GM12878 (cell line): ENCODE measurements around the gene HOXA10. TPM values are rescaled to one million over a fixed set of nuclear protein-coding genes. Genes with fewer than 3 reads are reported as not detected.

ENCODE experiments used
- E2F4 ChIP-seq: IDR thresholded peaks from 2 replicates; pipeline ENCODE4 v1.6.1; 2012; ENCODE audit warnings: low read depth, low read length, improper control_type of control experiment
- JUNB ChIP-seq: IDR thresholded peaks from 2 replicates; pipeline ENCODE4 v1.6.1; 2016; ENCODE audit warnings: antibody characterized with exemption, mild to moderate bottlenecking
- JUND ChIP-seq: IDR thresholded peaks from 2 replicates; pipeline ENCODE4 v1.6.1; 2012; ENCODE audit warnings: low read depth, mild to moderate bottlenecking, low read length, improper control_type of control experiment, moderate library complexity
- MLLT1 ChIP-seq: fragments of 450-650 bp; IDR thresholded peaks from 2 replicates; pipeline ENCODE4 v1.6.1; 2016; ENCODE audit warnings: mild to moderate bottlenecking
- NFXL1 ChIP-seq: fragments of 450-650 bp; IDR thresholded peaks from 2 replicates; pipeline ENCODE4 v1.6.1; 2017; ENCODE audit warnings: antibody characterized with exemption, mild to moderate bottlenecking, borderline replicate concordance
- PKNOX1 ChIP-seq: fragments of 450-650 bp; IDR thresholded peaks from 2 replicates; pipeline ENCODE4 v1.6.1; 2016; ENCODE audit warnings: mild to moderate bottlenecking
- PML ChIP-seq: IDR thresholded peaks from 2 replicates; pipeline ENCODE4 v1.6.1; 2012; ENCODE audit warnings: low read length, inconsistent platforms
- PRDM15 ChIP-seq: fragments of 450-650 bp; formaldehyde crosslinking; IDR thresholded peaks from 2 replicates; pipeline ENCODE4 v1.4.0; 2020; ENCODE audit warnings: mild to moderate bottlenecking, moderate library complexity
- RAD21 ChIP-seq: IDR thresholded peaks from 2 replicates; pipeline ENCODE4 v1.6.1; 2011; ENCODE audit warnings: mild to moderate bottlenecking, low read depth, low read length, moderate library complexity; ENCODE audit not compliant: insufficient read depth
- SMAD5 ChIP-seq: IDR thresholded peaks from 2 replicates; pipeline ENCODE4 v1.6.1; 2016; ENCODE audit warnings: antibody characterized with exemption, low read depth
- SMC3 ChIP-seq: IDR thresholded peaks from 2 replicates; pipeline ENCODE4 v1.6.1; 2011; ENCODE audit warnings: low read length, improper control_type of control experiment, borderline replicate concordance
- TARDBP ChIP-seq: IDR thresholded peaks from 2 replicates; pipeline ENCODE4 v1.6.1; 2016; ENCODE audit warnings: borderline replicate concordance
- TBL1XR1 ChIP-seq: IDR thresholded peaks from 2 replicates; pipeline ENCODE4 v1.6.1; 2012; ENCODE audit warnings: low read depth, low read length, improper control_type of control experiment
- TCF3 ChIP-seq: IDR thresholded peaks from 2 replicates; pipeline ENCODE4 v1.6.1; 2012; ENCODE audit warnings: low read depth, mild to moderate bottlenecking, low read length, borderline replicate concordance; ENCODE audit not compliant: insufficient read depth
- polyA plus RNA-seq, 11 experiments: library from polyadenylated mRNA; depleted of rRNA in 4 of 11; unstranded in 6 of 11; stranded (reverse) in 5 of 11; fragments of >200 nt; fragmentation: Nextera tagmentation in 4 of 11; fragmentation: Illumina TruSeq in 1 of 11; extraction: Ambion mirVana in 4 of 11; extraction: Trizol in 1 of 11; gene quantifications; 1 replicate in 1 of 11; 2 replicates in 10 of 11; pipeline versions ENCODE4 v1.2.1 to v1.2.3, GENCODE V29; 2011 to 2016; ENCODE audit warnings: inconsistent platforms in 2 of 11, missing spikeins in 2 of 11, low read depth in 1 of 11
- total RNA-seq, 4 experiments: library from RNA; depleted of rRNA in 3 of 4; stranded (reverse); fragments of >200 nt in 3 of 4; fragmentation: Illumina TruSeq in 1 of 4; extraction: Trizol in 1 of 4; gene quantifications; 2 replicates each; pipeline versions ENCODE4 v1.2.1 to v1.2.3, GENCODE V29; 2013 to 2021

The HOXA10 gene
- total and polyA plus RNA-seq, 10 of the 15 experiments (the other 5 are each of a cell fraction or from before 2014, with no cell fraction given), result not detected

- TF ChIP-seq TARDBP (no peak), JUNB (no peak), PRDM15 (no peak), MLLT1 (no peak), E2F4 (no peak), TCF3 (no peak), TBL1XR1 (no peak), SMC3 (peak; percentile 34; the same call in 1 of the 2 replicates), SMAD5 (no peak), NFXL1 (no peak), RAD21 (no peak), PKNOX1 (peak; percentile 28; the same call in 1 of the 2 replicates), PML (no peak), JUND (no peak)
Observed at GRCh38 chr7:27179503-27180430, 5.6 kb upstream of the HOXA10 start (continued).
